HUES64 (cell line): ENCODE data around the gene SAMHD1.

ENCODE experiments used
- H3K27ac ChIP-seq: 2 replicates; pipeline ENCODE4 v1.7.0; 2013; ENCODE audit warnings: low read depth, low read length, inconsistent platforms
- H3K27me3 ChIP-seq: 2 replicates; pipeline ENCODE4 v1.6.1; 2013; ENCODE audit warnings: mild to moderate bottlenecking, low read length; ENCODE audit not compliant: insufficient read depth
- H3K36me3 ChIP-seq: 2 replicates; pipeline ENCODE4 v1.6.1; 2013; ENCODE audit warnings: mild to moderate bottlenecking, low read length; ENCODE audit not compliant: insufficient read depth
- H3K4me1 ChIP-seq: 2 replicates; pipeline ENCODE4 v1.6.1; 2013; ENCODE audit warnings: mild to moderate bottlenecking, low read length, moderate library complexity; ENCODE audit not compliant: insufficient read depth
- H3K4me3 ChIP-seq: 2 replicates; pipeline ENCODE4 v1.5.1; 2013; ENCODE audit warnings: mild to moderate bottlenecking, low read length, moderate library complexity
- H3K9ac ChIP-seq: 2 replicates; pipeline ENCODE4 v1.6.1; 2013; ENCODE audit warnings: mild to moderate bottlenecking, low read depth, low read length
- H3K9me3 ChIP-seq: 2 replicates; pipeline ENCODE4 v1.6.1; 2013; ENCODE audit warnings: low read depth, low read length; ENCODE audit not compliant: insufficient read depth
- WGBS: fragments of 150-250, 120-280 bp; methylation state at CpG from one replicate; pipeline ENCODE4 v1.1.7; 2013; ENCODE audit warnings: missing lambda C conversion rate; 5-methylcytosine and 5-hydroxymethylcytosine counted together

SAMHD1 gene

DNA sequence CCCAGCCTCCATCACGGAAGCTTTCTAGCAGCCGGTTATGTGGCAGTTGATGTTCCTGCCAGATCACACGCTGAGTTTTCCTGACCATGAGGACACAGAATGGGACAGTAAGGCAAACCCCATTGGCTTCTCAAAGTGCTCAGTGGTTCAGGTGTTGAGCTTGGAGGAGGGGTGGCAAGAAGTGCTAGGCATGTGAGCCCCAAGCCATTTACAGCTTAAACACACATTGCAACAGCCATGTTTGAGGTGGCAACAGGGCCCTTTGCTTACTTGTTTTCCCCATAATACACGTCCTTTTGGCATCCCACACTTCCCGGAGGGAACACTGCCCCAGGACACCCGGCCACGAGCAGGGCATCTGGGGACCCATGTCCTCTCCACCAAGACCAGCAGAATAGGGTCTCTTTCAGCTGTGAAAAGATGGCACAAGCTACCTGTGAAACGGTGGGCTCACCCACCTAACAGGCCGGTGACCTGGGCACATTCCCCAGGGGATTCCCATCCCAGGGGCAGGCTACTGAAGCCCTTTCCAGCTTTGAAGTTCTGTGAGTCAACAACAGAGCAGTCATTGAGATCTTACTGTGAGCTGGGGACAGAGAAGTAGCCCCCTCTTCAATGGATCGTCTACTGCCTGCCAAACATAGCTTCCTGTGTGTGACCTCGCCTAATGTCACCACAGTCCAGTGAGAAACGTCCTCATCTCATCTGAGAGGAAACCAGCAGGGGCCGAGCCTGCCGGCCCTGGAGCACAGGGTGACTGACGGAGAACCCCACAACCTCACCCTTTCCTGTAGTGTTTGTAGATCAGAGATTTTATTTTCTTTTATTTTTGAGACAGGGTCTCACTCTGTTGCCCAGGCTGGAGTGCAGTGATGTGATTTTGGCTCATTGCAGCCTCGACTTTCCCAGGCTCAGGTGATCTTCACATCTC is 79.6 kb downstream of the SAMHD1 start:
- H3K4me3 ChIP-seq: no peak overlapping the region
- no peaks in the 10 kb centered on the region for H3K36me3 ChIP-seq
- no peak overlapping the region for H3K9ac ChIP-seq
- H3K9me3 ChIP-seq: no peaks in the 10 kb centered on the region
- no peaks in the 10 kb centered on the region for H3K27me3 ChIP-seq
- WGBS: 79% methylated on average over 16 of the region's 16 CpGs
- no peaks in the 10 kb centered on the region for H3K4me1 ChIP-seq
- no peak overlapping the region for H3K27ac ChIP-seq

- H3K4me3 ChIP-seq: no peak overlapping the region
- peaks cover 5% of the 10 kb centered on the region; the same call in 1 of the 2 replicates for H3K27me3 ChIP-seq
- no peaks in the 10 kb centered on the region for H3K36me3 ChIP-seq
- no peak overlapping the region for H3K27ac ChIP-seq
- H3K9ac ChIP-seq: no peak overlapping the region
- WGBS: 93% methylated on average over 8 of the region's 8 CpGs
- H3K9me3 ChIP-seq: no peaks in the 10 kb centered on the region
- H3K4me1 ChIP-seq: peaks cover 7% of the 10 kb centered on the region; the same call in 1 of the 2 replicates
Observed at GRCh38 chr20:36866681-36867495, 84.6 kb downstream of the SAMHD1 start.

- WGBS: 91% methylated on average over 7 of the region's 7 CpGs
- no peaks in the 10 kb centered on the region for H3K36me3 ChIP-seq
- H3K4me3 ChIP-seq: no peak overlapping the region
- H3K9ac ChIP-seq: no peak overlapping the region
- H3K27ac ChIP-seq: no peak overlapping the region
- no peaks in the 10 kb centered on the region for H3K9me3 ChIP-seq
- H3K27me3 ChIP-seq: peaks cover 7% of the 10 kb centered on the region; the same call in 1 of the 2 replicates
- peaks cover 14% of the 10 kb centered on the region for H3K4me1 ChIP-seq
Observed at GRCh38 chr20:36866164-36866563, 85.3 kb downstream of the SAMHD1 start.

DNA sequence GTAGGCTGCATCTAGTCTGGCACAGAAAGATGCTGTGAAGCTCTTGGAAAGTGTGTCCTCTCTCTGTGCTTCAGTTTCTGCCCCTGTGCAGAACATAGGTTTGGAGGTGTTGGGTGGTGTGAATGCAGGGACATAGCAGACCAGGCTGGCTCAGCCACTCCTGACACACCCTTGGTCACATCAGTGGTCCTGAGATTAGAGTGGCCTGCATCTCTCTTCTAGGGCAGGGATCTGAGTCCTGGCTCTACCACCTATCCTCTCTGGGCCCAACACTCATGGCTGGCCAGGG is 85.7 kb downstream of the SAMHD1 start:
- H3K9me3 ChIP-seq: no peaks in the 10 kb centered on the region
- H3K27ac ChIP-seq: no peak overlapping the region
- no peaks in the 10 kb centered on the region for H3K36me3 ChIP-seq
- H3K4me3 ChIP-seq: no peak overlapping the region
- H3K27me3 ChIP-seq: peaks cover 7% of the 10 kb centered on the region; the same call in 1 of the 2 replicates
- no peak overlapping the region for H3K9ac ChIP-seq
- H3K4me1 ChIP-seq: peaks cover 15% of the 10 kb centered on the region

DNA sequence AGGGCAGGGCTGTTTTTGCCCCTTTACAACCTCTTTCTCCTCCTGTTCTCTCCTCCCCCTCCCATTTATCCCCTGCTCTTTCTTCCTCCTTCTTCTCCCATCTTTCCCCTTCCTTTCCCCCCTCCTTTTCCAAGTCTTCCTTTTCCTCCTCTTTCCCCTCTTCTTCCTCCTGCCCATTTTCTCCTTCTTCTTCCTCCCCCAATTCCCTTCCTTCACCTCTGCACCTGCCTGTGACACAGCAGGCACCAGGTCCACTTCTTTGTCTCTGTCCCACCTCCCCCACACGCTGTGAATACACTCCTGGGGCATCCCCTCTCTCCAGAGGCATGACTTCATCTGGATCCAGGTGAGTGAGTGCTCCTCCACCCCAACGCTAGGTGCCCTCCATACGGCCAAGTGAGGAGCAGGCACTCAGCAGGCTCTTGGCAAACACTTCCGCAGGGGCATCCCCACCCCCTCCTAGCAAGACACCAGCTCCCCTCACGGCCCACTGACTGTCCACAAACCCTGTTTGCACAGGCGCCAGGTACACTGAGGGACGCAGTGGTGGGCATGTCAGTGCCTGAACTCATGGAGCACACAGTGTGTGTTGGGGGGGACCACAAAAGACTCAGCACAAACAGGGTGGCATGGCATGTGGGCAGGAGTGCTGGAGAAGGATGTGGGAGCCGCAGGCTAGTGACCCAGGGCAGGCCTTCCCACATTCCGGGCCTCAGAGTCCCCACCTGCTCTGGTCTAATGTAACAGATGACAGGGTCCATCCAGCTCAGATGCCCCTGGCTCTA is 86.2 kb downstream of the SAMHD1 start:
- Histone ChIP-seq H3K9me3 (no peaks in the 10 kb centered on the region), H3K27me3 (peaks cover 7% of the 10 kb centered on the region; the same call in 1 of the 2 replicates), H3K27ac (no peak overlapping the region), H3K4me1 (peaks cover 15% of the 10 kb centered on the region), H3K9ac (no peak overlapping the region), H3K4me3 (peak overlapping the region; percentile 54; the same call in 1 of the 2 replicates), H3K36me3 (no peaks in the 10 kb centered on the region)
- 61% methylated on average over 9 of the region's 9 CpGs for WGBS

- H3K27ac ChIP-seq: no peak overlapping the region
- no peaks in the 10 kb centered on the region for H3K9me3 ChIP-seq
- H3K4me3 ChIP-seq: peak overlapping the region; percentile 54
- peaks cover 7% of the 10 kb centered on the region; the same call in 1 of the 2 replicates for H3K27me3 ChIP-seq
- peaks cover 15% of the 10 kb centered on the region for H3K4me1 ChIP-seq
- WGBS: under 1% methylated on average over 129 of the region's 129 CpGs
- H3K9ac ChIP-seq: peak overlapping the region; percentile 80
- H3K36me3 ChIP-seq: no peaks in the 10 kb centered on the region
Observed at GRCh38 chr20:36862857-36863668, 88.4 kb downstream of the SAMHD1 start.

- WGBS: 9% methylated on average over 45 of the region's 45 CpGs
- Histone ChIP-seq H3K36me3 (no peaks in the 10 kb centered on the region), H3K27ac (0 out of 2 replicates have a peak overlapping the region, but pooled peaks have one; percentile 30), H3K27me3 (peaks cover 7% of the 10 kb centered on the region; the same call in 1 of the 2 replicates), H3K9ac (peak overlapping the region; percentile 80), H3K9me3 (no peaks in the 10 kb centered on the region), H3K4me3 (peak overlapping the region; percentile 54), H3K4me1 (peaks cover 15% of the 10 kb centered on the region)
Observed at GRCh38 chr20:36861875-36862801, 89.4 kb downstream of the SAMHD1 start.

DNA sequence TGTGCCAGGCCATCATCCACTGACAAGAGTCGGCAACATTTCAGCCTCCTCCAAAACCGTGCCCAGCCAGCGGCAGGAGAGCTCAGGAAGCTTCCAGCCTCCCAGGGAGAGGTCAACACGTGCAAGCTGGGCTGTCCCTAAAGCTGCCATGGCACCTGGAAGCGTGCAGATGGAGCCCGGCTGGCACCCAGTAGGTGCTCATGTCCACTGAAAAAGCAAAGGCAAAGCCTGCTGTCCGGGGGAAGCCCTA is 90.0 kb downstream of the SAMHD1 start:
- H3K9me3 ChIP-seq: no peaks in the 10 kb centered on the region
- no peaks in the 10 kb centered on the region for H3K36me3 ChIP-seq
- H3K4me3 ChIP-seq: peak overlapping the region; percentile 54
- 0 out of 2 replicates have a peak overlapping the region, but pooled peaks have one; percentile 80 for H3K9ac ChIP-seq
- peaks cover 15% of the 10 kb centered on the region for H3K4me1 ChIP-seq
- peaks cover 7% of the 10 kb centered on the region; the same call in 1 of the 2 replicates for H3K27me3 ChIP-seq
- WGBS: 69% methylated on average over 7 of the region's 7 CpGs
- no peak overlapping the region for H3K27ac ChIP-seq

DNA sequence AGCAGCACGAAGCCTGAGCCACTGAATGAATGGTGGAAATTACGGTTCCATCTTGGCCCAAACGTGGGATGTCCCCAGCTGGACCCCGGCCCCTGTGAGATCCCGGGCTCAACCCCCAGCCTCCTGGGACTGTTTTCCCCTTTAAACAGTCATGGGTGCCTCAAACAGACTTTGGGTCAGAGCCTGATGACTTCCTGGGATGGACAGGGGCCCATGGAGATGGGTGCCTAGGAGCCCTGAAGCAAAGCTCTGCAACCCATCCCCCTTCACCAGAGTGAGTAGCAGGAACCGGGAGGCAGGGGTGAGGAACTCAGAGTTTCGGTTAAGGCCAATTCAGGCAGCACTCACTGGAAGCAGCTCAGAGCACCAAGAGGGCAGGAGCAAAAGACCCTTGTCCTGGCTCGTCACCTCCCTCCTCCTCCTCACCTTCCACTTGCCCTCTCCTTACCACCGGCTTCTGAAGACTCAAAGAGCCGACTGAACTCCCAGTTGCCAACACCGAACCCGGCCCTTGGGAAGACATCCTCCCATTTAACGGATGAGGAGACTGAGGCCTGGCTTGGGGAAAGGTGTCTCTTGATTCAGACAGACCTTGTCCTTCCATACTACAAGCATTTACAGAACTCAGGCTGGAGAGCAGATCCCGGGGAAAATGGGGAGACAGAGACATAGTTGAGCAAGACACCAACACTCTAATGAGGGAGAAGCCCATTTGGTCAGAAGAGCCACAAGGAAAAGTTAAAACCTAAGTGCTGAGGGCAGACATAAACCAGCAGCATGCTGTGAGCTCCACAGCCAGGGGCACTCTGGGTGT is 90.5 kb downstream of the SAMHD1 start:
- 93% methylated on average over 14 of the region's 14 CpGs for WGBS
- peaks cover 15% of the 10 kb centered on the region for H3K4me1 ChIP-seq
- H3K4me3 ChIP-seq: peak overlapping the region; percentile 54; the same call in 1 of the 2 replicates
- H3K36me3 ChIP-seq: no peaks in the 10 kb centered on the region
- peaks cover 7% of the 10 kb centered on the region; the same call in 1 of the 2 replicates for H3K27me3 ChIP-seq
- H3K27ac ChIP-seq: no peak overlapping the region
- H3K9ac ChIP-seq: no peak overlapping the region
- H3K9me3 ChIP-seq: no peaks in the 10 kb centered on the region
